ENCODE results near the gene DNMT1. TPM values are rescaled to one million over a fixed set of nuclear protein-coding genes. Genes with fewer than 3 reads are reported as not detected.

The DNMT1 gene
- total RNA-seq, 1 experiment from 2014 or later: 227 TPM

- H3K23me2 ChIP-seq (ENCODE audit: insufficient read length, low read depth, low read length, poor library complexity, severe bottlenecking): peaks cover 11% of the 10 kb centered on the region
- no peak overlapping the region for H4K91ac ChIP-seq (ENCODE audit: insufficient read length, low read depth, low read length)
- H4K20me1 ChIP-seq (ENCODE audit: control insufficient read depth, insufficient read depth, insufficient read length): no peaks in the 10 kb centered on the region
- Mint-ChIP-seq H3K36me3 (ENCODE audit: insufficient read depth in 1 of 3, low read depth in 3 of 3) (peaks cover 0 to 24% (median 11%) of the 10 kb centered on the region in 3 experiments; a peak in 5 of 7 replicates), H3K4me1 (peaks cover 3 to 10% of the 10 kb centered on the region in 2 experiments; a peak in 3 of 4 replicates), H3K27me3 (ENCODE audit: low read depth) (no peaks in the 10 kb centered on the region), H3K4me3 (peak overlapping the region; percentile 92 to 99), H3K27ac (peak overlapping the region; percentile 86 to 93 (median 91)), H3K9me3 (no peaks in the 10 kb centered on the region; a peak in 1 of 5 replicates)
- no peaks in the 10 kb centered on the region for H3K27me3 ChIP-seq (ENCODE audit: insufficient read depth, low read length)
- H4K8ac ChIP-seq (replicated peaks; ENCODE audit: insufficient read length, low read depth, low read length): no peak overlapping the region
- H3K4ac ChIP-seq (ENCODE audit: low read depth, low read length): no peak overlapping the region
- no peak overlapping the region for H3T11ph ChIP-seq (ENCODE audit: low read length)
- H3K23ac ChIP-seq (ENCODE audit: insufficient read length, low read depth, low read length): no peak overlapping the region
- H3K14ac ChIP-seq (ENCODE audit: insufficient read depth, low read length): peak overlapping the region; percentile 73; the same call in 1 of the 2 replicates
- no peak overlapping the region for H2BK12ac ChIP-seq (ENCODE audit: insufficient read length, low read depth, low read length)
- peak overlapping the region; percentile 2 for H4K5ac ChIP-seq (ENCODE audit: insufficient read length, low read depth, low read length)
- H3K9ac ChIP-seq (ENCODE audit: extremely low read depth, insufficient read length, low read length): peak overlapping the region; percentile 94
- H3K9me3 ChIP-seq (ENCODE audit: control insufficient read depth, low read depth, low read length): no peaks in the 10 kb centered on the region
- no peak overlapping the region for H2AK5ac ChIP-seq (ENCODE audit: insufficient read length, low read length)
- peak; percentile 48 for DNase-seq
- peaks cover 45% of the 10 kb centered on the region for H3K79me2 ChIP-seq (ENCODE audit: insufficient read depth, low read length)
- H2AFZ ChIP-seq (ENCODE audit: low read length): no peak overlapping the region
- no peak overlapping the region for H2BK120ac ChIP-seq (ENCODE audit: low read depth, low read length, poor library complexity, severe bottlenecking)
- H3K18ac ChIP-seq (ENCODE audit: insufficient read length, low read depth, low read length): peak overlapping the region; percentile 90
- no peaks in the 10 kb centered on the region for H3K4me1 ChIP-seq (ENCODE audit: insufficient read depth, low read length)
- peak overlapping the region; percentile 92 for H3K4me2 ChIP-seq (ENCODE audit: insufficient read depth, insufficient read length, low read length)
- no peak overlapping the region for H2BK20ac ChIP-seq (ENCODE audit: low read depth, low read length, poor library complexity, severe bottlenecking)
- no peak overlapping the region for H3K56ac ChIP-seq (ENCODE audit: insufficient read length, low read depth, low read length)
- WGBS (ENCODE audit: extremely low coverage, insufficient read length, low lambda C conversion rate): no CpG with 5 or more reads among the region's 30 CpGs
- TF ChIP-seq, protein P1, sequence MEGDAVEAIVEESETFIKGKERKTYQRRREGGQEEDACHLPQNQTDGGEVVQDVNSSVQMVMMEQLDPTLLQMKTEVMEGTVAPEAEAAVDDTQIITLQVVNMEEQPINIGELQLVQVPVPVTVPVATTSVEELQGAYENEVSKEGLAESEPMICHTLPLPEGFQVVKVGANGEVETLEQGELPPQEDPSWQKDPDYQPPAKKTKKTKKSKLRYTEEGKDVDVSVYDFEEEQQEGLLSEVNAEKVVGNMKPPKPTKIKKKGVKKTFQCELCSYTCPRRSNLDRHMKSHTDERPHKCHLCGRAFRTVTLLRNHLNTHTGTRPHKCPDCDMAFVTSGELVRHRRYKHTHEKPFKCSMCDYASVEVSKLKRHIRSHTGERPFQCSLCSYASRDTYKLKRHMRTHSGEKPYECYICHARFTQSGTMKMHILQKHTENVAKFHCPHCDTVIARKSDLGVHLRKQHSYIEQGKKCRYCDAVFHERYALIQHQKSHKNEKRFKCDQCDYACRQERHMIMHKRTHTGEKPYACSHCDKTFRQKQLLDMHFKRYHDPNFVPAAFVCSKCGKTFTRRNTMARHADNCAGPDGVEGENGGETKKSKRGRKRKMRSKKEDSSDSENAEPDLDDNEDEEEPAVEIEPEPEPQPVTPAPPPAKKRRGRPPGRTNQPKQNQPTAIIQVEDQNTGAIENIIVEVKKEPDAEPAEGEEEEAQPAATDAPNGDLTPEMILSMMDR (conservative IDR thresholded peaks at IDR 0.05): no peak
- no peak overlapping the region for H3K27ac ChIP-seq (ENCODE audit: insufficient read length, low read depth, low read length)
- H2BK5ac ChIP-seq (ENCODE audit: insufficient read length, low read length): no peak overlapping the region
- peaks cover 11% of the 10 kb centered on the region for H3K79me1 ChIP-seq (ENCODE audit: insufficient read depth, low read depth, low read length, poor library complexity, severe bottlenecking)
- H2BK15ac ChIP-seq (ENCODE audit: low read depth, low read length): no peak overlapping the region
These were observed 808 bp downstream of the DNMT1 start for GRCh38 chr19:10193790-10194499.

Data from H9 (cell line).